ENCODE data around the gene TIMM22.

TIMM22 gene

GRCh38 chr17:1050996-1051925 lies 54.3 kb downstream of the TIMM22 start:
- no peak for TF ChIP-seq POLR2A (IDR thresholded peaks at IDR 0.05; ENCODE audit: low read length)
- no peak for TF ChIP-seq GATA1 (IDR thresholded peaks at IDR 0.05; ENCODE audit: low read depth, low read length)
- DNase-seq, result no peak

Data from erythroblast (primary cell).